K562 (cell line): ENCODE measurements around the gene DPH1. TPM values are rescaled to one million over a fixed set of nuclear protein-coding genes. Genes with fewer than 3 reads are reported as not detected.

Experiments used
- ESRRA ChIP-seq: fragments of 450-650 bp; IDR thresholded peaks from 2 replicates; pipeline ENCODE4 v1.6.1; 2014; ENCODE audit warnings: low read depth, mild to moderate bottlenecking, moderate library complexity, borderline replicate concordance
- KLF10 ChIP-seq: fragments of 250-450 bp; sonication (Bioruptor Pico); IDR thresholded peaks from 2 replicates; pipeline ENCODE4 v1.6.1; 2021; ENCODE audit warnings: matching md5 sums
- POLR3A ChIP-seq: IDR thresholded peaks from 2 replicates; pipeline ENCODE4 v1.6.1; 2011; ENCODE audit warnings: borderline replicate concordance, mild to moderate bottlenecking, moderate library complexity; ENCODE audit not compliant: insufficient read length, insufficient read depth; ENCODE audit errors: extremely low read depth
- PTTG1 ChIP-seq: fragments of 450-650 bp; IDR thresholded peaks from 2 replicates; pipeline ENCODE4 v1.6.1; 2016; ENCODE audit warnings: low read depth, mild to moderate bottlenecking, missing genetic modification characterization, missing compliant biosample characterization
- RBM14 ChIP-seq: fragments of 200-400 bp; formaldehyde crosslinking; IDR thresholded peaks from 2 replicates; pipeline ENCODE4 v1.6.1; 2018; ENCODE audit warnings: low read depth, mild to moderate bottlenecking, low read length, moderate library complexity, borderline replicate concordance; ENCODE audit not compliant: insufficient read depth
- SMAD3 ChIP-seq: fragments of 450-650 bp; formaldehyde crosslinking; conservative IDR thresholded peaks from 2 replicates; pipeline ENCODE4 v1.4.0; 2020; ENCODE audit warnings: mild to moderate bottlenecking
- TEAD2 ChIP-seq: fragments of 450-650 bp; IDR thresholded peaks from 2 replicates; pipeline ENCODE4 v1.6.1; 2016; ENCODE audit warnings: missing genetic modification characterization, control low read depth, missing compliant biosample characterization
- XRCC3 ChIP-seq: fragments of 450-650 bp; IDR thresholded peaks from 2 replicates; pipeline ENCODE4 v1.6.1; 2017; ENCODE audit warnings: mild to moderate bottlenecking, moderate library complexity
- ZNF121 ChIP-seq: sonication (generic); formaldehyde crosslinking; conservative IDR thresholded peaks from 2 replicates; pipeline ENCODE4 v1.8.0; 2022; ENCODE audit warnings: missing genetic modification reagents
- ZNF830 ChIP-seq: fragments of 250-450 bp; sonication (Bioruptor Pico); IDR thresholded peaks from 2 replicates; pipeline ENCODE4 v1.5.0; 2021; ENCODE audit warnings: mild to moderate bottlenecking
- polyA plus RNA-seq, 8 experiments: library from polyadenylated mRNA; depleted of rRNA in 4 of 8; stranded (reverse) in 5 of 8; unstranded in 3 of 8; fragments of >200 nt; fragmentation: Nextera tagmentation in 2 of 8; fragmentation: Illumina TruSeq in 1 of 8; extraction: Ambion mirVana in 2 of 8; extraction: Trizol in 1 of 8; gene quantifications; 2 replicates each; pipeline versions ENCODE4 v1.2.1 to v1.2.3, GENCODE V29; 2011 to 2014; ENCODE audit warnings: inconsistent platforms in 1 of 8, missing spikeins in 1 of 8
- total RNA-seq, 7 experiments: library from RNA; depleted of rRNA in 6 of 7; stranded (reverse); fragments of >200 nt in 6 of 7; fragmentation: Illumina TruSeq in 2 of 7; extraction: Trizol in 2 of 7; gene quantifications; 2 replicates each; pipeline versions ENCODE4 v1.2.1 to v1.2.3, GENCODE V29; 2011 to 2021; ENCODE audit warnings: low replicate concordance in 1 of 7
- TF ChIP-seq, protein P1 (sequence below), 2 experiments: fragments of 450-650 bp; formaldehyde crosslinking in 1 of 2; IDR thresholded peaks; 2 replicates each; pipeline versions ENCODE4 v1.4.0 to v1.6.1; 2014 to 2020; ENCODE audit warnings: mild to moderate bottlenecking in 2 of 2, borderline replicate concordance in 1 of 2, low read depth in 1 of 2
- TF ChIP-seq, protein P2 (sequence below), 2 experiments: fragments of 200-800 bp in 1 of 2; sonication (Bioruptor generic) in 1 of 2; sonication (generic) in 1 of 2; formaldehyde crosslinking in 1 of 2; IDR thresholded peaks in 1 of 2; conservative IDR thresholded peaks in 1 of 2; 2 replicates each; pipeline versions ENCODE4 v1.5.0 to v1.6.1; 2016 to 2020; ENCODE audit warnings: missing compliant biosample characterization in 1 of 2, missing genetic modification characterization in 1 of 2, missing genetic modification reagents in 1 of 2
- TF ChIP-seq, protein P3 (sequence below): sonication (generic); formaldehyde crosslinking; IDR thresholded peaks from 2 replicates; pipeline ENCODE4 v1.8.0; 2022; ENCODE audit warnings: mild to moderate bottlenecking, missing genetic modification reagents

DPH1 gene
- total and polyA plus RNA-seq, 9 of the 15 experiments (the other 6 are each of a cell fraction or from before 2014, with no cell fraction given): 0.42 to 40.6 (median 20.2) TPM

DNA sequence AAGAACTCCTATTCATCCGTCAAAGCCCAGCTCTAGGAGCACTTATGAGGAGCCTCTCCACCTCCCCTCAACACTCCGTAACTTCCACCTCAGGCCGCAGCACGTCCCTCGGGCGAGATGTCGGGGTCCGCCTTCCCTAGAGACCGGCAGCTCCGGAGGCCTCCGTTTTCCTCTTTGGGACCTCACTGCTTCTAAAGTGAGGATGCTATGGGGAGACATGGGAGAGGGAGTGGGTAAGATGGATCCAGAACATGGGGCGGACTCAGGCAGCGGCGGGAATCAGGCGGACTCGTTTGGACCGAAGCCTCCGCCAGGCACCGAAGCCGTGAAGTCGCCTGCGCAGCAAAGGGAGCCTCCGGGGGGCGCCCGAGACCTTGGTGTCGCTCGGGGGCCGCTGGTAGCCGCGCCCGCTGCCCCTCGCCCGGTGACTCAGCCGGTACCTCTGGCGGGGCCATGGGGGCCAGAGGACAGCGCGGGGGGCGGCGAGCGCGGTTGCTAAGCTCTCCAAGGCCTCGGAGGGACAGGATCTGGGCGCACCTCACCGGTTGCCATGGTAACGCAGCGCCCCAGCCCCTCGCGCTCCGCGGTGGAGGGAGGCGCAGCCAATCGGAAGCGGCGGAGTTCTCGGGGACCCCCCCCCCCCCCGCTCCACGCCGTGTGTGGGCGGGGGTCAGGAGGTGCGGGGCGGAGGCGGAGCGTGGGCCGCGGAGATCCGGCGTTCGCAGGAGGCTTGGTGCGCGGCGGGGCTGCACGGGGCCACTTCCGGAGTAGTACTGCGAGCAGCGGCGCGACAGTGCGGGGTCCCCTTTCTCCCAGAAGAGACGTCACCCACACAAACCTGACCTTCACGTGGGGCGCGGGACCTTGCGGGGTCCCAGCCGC lies 23.7 kb downstream of the DPH1 start (continued):
- TF ChIP-seq, protein P1, sequence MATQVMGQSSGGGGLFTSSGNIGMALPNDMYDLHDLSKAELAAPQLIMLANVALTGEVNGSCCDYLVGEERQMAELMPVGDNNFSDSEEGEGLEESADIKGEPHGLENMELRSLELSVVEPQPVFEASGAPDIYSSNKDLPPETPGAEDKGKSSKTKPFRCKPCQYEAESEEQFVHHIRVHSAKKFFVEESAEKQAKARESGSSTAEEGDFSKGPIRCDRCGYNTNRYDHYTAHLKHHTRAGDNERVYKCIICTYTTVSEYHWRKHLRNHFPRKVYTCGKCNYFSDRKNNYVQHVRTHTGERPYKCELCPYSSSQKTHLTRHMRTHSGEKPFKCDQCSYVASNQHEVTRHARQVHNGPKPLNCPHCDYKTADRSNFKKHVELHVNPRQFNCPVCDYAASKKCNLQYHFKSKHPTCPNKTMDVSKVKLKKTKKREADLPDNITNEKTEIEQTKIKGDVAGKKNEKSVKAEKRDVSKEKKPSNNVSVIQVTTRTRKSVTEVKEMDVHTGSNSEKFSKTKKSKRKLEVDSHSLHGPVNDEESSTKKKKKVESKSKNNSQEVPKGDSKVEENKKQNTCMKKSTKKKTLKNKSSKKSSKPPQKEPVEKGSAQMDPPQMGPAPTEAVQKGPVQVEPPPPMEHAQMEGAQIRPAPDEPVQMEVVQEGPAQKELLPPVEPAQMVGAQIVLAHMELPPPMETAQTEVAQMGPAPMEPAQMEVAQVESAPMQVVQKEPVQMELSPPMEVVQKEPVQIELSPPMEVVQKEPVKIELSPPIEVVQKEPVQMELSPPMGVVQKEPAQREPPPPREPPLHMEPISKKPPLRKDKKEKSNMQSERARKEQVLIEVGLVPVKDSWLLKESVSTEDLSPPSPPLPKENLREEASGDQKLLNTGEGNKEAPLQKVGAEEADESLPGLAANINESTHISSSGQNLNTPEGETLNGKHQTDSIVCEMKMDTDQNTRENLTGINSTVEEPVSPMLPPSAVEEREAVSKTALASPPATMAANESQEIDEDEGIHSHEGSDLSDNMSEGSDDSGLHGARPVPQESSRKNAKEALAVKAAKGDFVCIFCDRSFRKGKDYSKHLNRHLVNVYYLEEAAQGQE (IDR thresholded peaks at IDR 0.05; ENCODE audit: borderline replicate concordance): peak; percentile 33; the same call in 1 of the 2 replicates
- TF ChIP-seq, protein P1 (CRISPR knock-in tag; IDR thresholded peaks at IDR 0.05; ENCODE audit: low read depth): no peak
- no peak for TF ChIP-seq KLF10 (CRISPR knock-in tag)
- no peak for TF ChIP-seq ZNF121 (CRISPR knock-in tag)
- TF ChIP-seq, protein P2, sequence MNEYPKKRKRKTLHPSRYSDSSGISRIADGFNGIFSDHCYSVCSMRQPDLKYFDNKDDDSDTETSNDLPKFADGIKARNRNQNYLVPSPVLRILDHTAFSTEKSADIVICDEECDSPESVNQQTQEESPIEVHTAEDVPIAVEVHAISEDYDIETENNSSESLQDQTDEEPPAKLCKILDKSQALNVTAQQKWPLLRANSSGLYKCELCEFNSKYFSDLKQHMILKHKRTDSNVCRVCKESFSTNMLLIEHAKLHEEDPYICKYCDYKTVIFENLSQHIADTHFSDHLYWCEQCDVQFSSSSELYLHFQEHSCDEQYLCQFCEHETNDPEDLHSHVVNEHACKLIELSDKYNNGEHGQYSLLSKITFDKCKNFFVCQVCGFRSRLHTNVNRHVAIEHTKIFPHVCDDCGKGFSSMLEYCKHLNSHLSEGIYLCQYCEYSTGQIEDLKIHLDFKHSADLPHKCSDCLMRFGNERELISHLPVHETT (CRISPR knock-in tag; conservative IDR thresholded peaks at IDR 0.05 in 1 of 2, IDR thresholded peaks at IDR 0.05 in 1 of 2): no peak
- no peak for TF ChIP-seq RBM14
- no peak for TF ChIP-seq SMAD3 (CRISPR knock-in tag)
- TF ChIP-seq XRCC3: no peak
- TF ChIP-seq POLR3A: no peak
- TF ChIP-seq TEAD2 (tag): no peak
- no peak for TF ChIP-seq ESRRA
- TF ChIP-seq, protein P3, sequence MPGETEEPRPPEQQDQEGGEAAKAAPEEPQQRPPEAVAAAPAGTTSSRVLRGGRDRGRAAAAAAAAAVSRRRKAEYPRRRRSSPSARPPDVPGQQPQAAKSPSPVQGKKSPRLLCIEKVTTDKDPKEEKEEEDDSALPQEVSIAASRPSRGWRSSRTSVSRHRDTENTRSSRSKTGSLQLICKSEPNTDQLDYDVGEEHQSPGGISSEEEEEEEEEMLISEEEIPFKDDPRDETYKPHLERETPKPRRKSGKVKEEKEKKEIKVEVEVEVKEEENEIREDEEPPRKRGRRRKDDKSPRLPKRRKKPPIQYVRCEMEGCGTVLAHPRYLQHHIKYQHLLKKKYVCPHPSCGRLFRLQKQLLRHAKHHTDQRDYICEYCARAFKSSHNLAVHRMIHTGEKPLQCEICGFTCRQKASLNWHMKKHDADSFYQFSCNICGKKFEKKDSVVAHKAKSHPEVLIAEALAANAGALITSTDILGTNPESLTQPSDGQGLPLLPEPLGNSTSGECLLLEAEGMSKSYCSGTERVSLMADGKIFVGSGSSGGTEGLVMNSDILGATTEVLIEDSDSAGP (CRISPR knock-in tag): no peak
- TF ChIP-seq ZNF830 (CRISPR knock-in tag): no peak
- TF ChIP-seq PTTG1 (tag): no peak
